H1 (cell line): ENCODE results near the gene PHF1. TPM values are rescaled to one million over a fixed set of nuclear protein-coding genes. Genes with fewer than 3 reads are reported as not detected.

ENCODE experiments used
- E2F6 ChIP-seq: IDR thresholded peaks from 2 replicates; pipeline ENCODE4 v1.6.1; 2012; ENCODE audit warnings: inconsistent platforms
- GABPA ChIP-seq: IDR thresholded peaks from 2 replicates; pipeline ENCODE4 v1.6.1; 2011; ENCODE audit warnings: mild to moderate bottlenecking, low read length, moderate library complexity, borderline replicate concordance; ENCODE audit not compliant: insufficient read depth
- KDM1A ChIP-seq: fragments of 200-600, 300-600 bp; sonication (generic); IDR thresholded peaks from 2 replicates; pipeline ENCODE4 v1.7.1; 2016; ENCODE audit warnings: mild to moderate bottlenecking, low read length, borderline replicate concordance
- polyA plus RNA-seq, 7 experiments: library from polyadenylated mRNA; depleted of rRNA in 3 of 7; stranded (reverse) in 5 of 7; unstranded in 2 of 7; fragments of >200 nt in 5 of 7; fragments of 200-250 nt in 2 of 7; gene quantifications; 1 replicate in 5 of 7; 2 replicates in 1 of 7; 4 replicates in 1 of 7; pipeline versions ENCODE4 v1.2.1 to v1.2.3, GENCODE V29; 2011 to 2013; ENCODE audit warnings: missing spikeins in 2 of 7, mixed read lengths in 2 of 7
- total RNA-seq: library from RNA; stranded (reverse); fragmentation: NEBNext Ultra II Directional; extraction: Animal tissue kit (Norgen Biotek cat#: 25700); gene quantifications from 2 replicates; pipeline ENCODE4 v1.2.1, GENCODE V29; 2021

Gene PHF1
- total and polyA plus RNA-seq, 2 of the 8 experiments (the other 6 are each of a cell fraction or from before 2014, with no cell fraction given): 47.3 to 78.6 TPM

- TF ChIP-seq GABPA (no peak), KDM1A (no peak), E2F6 (no peak)
- TF ChIP-seq, all 59 proteins: peak for 0
Measured at GRCh38 chr6:33412140-33413009, 1.6 kb downstream of the PHF1 start (continued).
